Subcutaneous adipose tissue (tissue), 4 donors: ENCODE results near the gene CHST8. TPM values are rescaled to one million over a fixed set of nuclear protein-coding genes. Genes with fewer than 3 reads are reported as not detected.

ENCODE experiments used
- total RNA-seq, 4 donors: library from RNA; depleted of rRNA; stranded (reverse); fragments of >200 nt; gene quantifications; one replicate each; pipeline ENCODE4 v1.1.0, GENCODE V29; 2016
- TF ChIP-seq, protein P1 (sequence below): fragments of 450-650 bp; IDR thresholded peaks from one replicate; pipeline ENCODE4 v1.5.1; 2016; ENCODE audit warnings: low read depth, mild to moderate bottlenecking, control low read depth, antibody characterized with exemption, moderate library complexity

Gene CHST8
- total RNA-seq, 4 donors from 2014 or later = 0.49 to 4.0 (median 0.70) TPM

DNA sequence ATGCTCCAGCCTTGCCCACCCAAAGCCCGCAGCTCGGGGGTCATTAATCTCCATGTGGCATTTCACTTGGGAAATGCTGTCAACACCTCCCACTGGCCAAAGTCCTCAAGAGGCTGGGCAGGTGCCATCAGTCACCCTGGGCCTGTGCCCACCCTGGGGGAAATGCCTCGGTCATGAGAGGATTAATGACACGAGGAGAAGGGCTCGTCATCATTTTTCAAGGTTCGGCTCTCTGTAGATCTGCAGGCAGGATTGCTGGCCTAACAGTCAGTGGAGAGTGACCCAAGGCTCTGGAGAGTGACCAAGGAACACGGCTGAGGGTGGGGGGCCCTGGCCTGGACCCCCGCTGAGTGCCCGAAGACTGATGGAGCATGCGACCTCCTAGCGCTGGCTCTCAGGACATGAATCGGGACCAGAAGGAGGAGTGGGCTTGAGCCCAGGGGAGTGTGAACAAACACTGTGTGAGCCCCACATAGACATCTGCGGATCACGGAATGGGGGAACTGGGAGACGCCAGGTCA lies 159.7 kb downstream of the CHST8 start:
- TF ChIP-seq, protein P1, sequence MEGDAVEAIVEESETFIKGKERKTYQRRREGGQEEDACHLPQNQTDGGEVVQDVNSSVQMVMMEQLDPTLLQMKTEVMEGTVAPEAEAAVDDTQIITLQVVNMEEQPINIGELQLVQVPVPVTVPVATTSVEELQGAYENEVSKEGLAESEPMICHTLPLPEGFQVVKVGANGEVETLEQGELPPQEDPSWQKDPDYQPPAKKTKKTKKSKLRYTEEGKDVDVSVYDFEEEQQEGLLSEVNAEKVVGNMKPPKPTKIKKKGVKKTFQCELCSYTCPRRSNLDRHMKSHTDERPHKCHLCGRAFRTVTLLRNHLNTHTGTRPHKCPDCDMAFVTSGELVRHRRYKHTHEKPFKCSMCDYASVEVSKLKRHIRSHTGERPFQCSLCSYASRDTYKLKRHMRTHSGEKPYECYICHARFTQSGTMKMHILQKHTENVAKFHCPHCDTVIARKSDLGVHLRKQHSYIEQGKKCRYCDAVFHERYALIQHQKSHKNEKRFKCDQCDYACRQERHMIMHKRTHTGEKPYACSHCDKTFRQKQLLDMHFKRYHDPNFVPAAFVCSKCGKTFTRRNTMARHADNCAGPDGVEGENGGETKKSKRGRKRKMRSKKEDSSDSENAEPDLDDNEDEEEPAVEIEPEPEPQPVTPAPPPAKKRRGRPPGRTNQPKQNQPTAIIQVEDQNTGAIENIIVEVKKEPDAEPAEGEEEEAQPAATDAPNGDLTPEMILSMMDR = no peak

DNA sequence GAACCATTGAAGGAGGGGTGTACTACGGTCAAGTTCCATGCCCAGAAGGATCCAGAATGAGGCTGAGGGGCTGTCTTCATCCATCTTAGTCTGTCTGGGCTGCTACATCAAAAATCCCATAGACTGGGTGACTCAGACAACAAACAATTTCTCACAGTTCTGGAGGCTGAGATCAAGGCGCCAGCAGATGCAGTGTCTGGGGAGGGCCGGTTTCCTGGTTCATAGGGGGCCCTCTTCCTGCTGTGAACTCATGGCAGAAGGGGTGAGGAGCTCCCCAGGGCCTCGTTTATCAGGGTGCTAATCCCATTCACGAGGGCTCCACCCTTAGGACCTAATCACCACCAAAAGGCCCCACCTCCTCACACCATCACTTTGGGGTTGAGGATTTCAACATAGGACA lies 160.2 kb downstream of the CHST8 start:
- TF ChIP-seq, protein P1 = no peak

DNA sequence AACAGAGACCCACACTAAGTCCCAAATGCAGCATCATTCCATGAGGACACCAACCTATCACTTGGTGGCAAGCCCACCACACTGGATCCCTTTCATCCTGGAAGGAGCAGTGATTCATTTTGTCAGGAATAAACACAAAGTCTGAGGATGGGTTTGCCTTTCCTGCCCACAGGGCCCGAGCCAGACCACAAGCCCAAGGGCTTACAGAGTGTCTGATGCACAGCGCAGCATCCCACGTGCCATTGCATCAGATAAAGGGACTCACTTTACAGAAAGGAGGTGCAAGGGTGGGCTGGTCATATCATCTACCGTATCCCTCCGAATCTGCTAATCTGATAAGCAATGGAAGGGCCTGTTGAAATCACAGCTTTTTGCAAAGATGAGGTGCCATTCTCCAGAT lies 162.7 kb downstream of the CHST8 start:
- TF ChIP-seq, protein P1 = no peak

DNA sequence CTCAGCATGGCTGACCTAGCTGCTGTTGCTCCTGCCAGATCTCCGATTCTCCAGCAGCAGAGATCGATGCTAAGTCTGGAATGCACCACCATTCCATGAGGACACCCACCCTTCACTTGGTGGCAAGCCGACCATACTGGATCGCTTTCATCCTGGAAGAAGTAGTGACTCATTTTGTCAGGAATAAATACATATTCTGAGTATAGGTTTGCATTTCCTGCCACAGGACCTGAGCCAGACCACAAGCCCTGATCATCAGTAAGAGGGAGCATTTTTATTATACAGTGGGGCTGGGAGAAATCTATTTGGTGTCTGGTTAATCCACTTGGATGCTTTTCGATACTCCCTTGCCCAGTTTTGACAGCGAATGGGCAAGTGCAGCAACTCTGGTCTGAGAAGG lies 164.0 kb downstream of the CHST8 start:
- TF ChIP-seq, protein P1 = no peak

DNA sequence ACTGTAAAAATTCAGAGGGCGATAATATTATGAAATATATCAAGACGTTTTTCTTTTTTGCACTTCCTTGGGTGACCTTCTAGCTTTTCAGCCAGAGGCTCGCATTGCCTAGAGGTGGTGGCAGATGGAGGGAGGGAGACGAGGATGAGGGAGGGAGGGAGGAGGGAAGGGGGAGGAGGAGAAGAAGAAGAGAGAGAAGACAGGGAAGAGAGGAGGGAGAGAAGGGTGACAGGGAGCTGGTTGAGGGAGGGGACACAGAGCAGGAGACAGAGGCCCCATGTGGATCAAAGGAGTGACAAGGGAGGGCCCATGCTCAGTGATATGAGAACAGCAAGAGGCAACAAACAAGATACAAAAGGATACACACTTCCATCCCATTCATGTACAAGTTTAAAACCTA lies 166.9 kb downstream of the CHST8 start:
- TF ChIP-seq, protein P1 = no peak

DNA sequence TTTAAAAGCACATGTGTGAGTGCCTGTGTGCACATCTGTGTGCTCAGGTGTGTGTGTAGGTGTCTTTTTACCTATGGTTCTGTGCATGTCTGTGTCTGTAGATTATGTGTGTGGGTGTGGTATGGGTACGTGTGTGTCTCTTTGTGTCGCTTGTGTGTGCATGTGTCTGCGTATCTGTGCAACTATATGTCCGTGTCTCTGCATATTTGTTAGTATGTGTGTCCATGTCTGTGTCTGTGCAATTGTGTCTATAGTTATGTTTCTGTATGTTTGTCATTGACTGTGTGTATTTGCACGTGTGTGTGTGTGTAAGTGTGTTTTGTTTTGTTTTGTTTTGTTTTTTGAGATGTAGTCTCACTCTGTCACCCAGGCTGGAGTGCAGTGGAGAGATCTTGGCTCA lies 167.6 kb downstream of the CHST8 start:
- TF ChIP-seq, protein P1 = no peak

DNA sequence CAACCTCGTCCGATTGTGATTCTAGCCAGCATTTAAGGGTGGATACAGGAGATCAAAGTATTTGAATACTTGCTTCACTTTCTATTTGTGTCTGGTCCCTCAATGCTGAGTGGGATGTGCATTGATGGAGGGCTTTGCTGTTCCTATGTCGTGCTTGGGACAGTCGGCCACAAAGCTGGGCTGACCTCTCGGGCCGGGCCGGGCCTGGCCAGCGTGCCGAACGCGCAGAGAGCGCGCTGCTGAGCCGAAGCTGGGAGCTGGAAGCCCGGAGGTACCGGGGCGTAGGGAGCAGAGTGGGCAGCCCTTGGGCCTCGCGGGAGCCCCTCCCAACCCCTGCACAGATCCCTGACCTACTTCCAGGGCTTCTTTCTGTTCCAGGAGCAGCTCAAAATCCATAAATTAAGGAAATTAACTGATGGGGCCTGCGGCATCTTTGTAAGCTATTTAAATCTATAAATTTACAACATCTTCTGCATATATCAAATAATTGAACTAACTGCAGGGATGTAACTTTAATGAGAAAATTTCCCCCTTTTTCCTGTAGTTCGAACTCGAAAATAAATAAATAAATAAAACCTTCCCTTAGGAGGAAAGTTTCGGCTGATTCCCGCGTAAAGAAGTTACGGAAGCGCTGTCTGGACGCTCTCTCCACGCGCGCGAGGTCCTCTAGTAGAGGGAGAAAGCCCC lies 173.1 kb downstream of the CHST8 start:
- TF ChIP-seq, protein P1 = no peak
